ENCODE measurements around the gene TBC1D10A.
A peak's percentile ranks its signal among the peaks of the same experiment; 100 is the strongest.

Gene TBC1D10A

DNA sequence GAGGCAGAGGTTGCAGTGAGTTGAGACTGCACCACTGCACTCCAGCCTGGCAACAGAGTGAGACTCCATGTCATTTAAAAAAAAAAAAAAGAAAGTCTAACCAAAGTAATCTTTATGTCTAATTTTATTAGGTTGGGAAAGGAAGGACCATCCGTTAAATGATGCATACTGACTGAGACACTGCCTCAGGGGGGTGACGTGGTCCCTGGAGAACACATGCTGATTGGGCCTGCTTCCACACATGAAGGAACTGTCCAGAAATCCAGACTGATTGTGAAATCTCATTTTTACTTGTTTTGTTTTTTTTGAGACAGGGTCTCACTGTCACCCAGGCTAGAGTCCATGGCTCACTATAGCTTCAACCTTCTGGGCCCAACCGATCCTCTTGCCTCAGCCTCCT is 24.5 kb upstream of the TBC1D10A start:
- Histone ChIP-seq H3K4me2 (ENCODE audit: low read length) (no peak overlapping the region), H4K20me1 (ENCODE audit: insufficient read depth, low read length) (peaks cover 49% of the 10 kb centered on the region), H3K27me3 (ENCODE audit: low read depth, low read length) (no peaks in the 10 kb centered on the region), H3K36me3 (replicated peaks; ENCODE audit: low read depth, low read length) (peaks cover 63% of the 10 kb centered on the region), H3K27ac (ENCODE audit: low read length) (no peak overlapping the region), H3K9me3 (ENCODE audit: insufficient read depth, low read length) (no peaks in the 10 kb centered on the region), H3K4me1 (ENCODE audit: low read length) (peaks cover 28% of the 10 kb centered on the region), H2AFZ (ENCODE audit: low read depth, low read length) (no peak overlapping the region), H3K4me3 (ENCODE audit: low read length) (no peak overlapping the region), H3K9ac (ENCODE audit: low read length) (no peak overlapping the region), H3K79me2 (ENCODE audit: low read length) (peaks cover 91% of the 10 kb centered on the region)
- TF ChIP-seq EZH2phosphoT487 (IDR thresholded peaks at IDR 0.05; ENCODE audit: low read depth): no peak
- TF ChIP-seq, protein P1, sequence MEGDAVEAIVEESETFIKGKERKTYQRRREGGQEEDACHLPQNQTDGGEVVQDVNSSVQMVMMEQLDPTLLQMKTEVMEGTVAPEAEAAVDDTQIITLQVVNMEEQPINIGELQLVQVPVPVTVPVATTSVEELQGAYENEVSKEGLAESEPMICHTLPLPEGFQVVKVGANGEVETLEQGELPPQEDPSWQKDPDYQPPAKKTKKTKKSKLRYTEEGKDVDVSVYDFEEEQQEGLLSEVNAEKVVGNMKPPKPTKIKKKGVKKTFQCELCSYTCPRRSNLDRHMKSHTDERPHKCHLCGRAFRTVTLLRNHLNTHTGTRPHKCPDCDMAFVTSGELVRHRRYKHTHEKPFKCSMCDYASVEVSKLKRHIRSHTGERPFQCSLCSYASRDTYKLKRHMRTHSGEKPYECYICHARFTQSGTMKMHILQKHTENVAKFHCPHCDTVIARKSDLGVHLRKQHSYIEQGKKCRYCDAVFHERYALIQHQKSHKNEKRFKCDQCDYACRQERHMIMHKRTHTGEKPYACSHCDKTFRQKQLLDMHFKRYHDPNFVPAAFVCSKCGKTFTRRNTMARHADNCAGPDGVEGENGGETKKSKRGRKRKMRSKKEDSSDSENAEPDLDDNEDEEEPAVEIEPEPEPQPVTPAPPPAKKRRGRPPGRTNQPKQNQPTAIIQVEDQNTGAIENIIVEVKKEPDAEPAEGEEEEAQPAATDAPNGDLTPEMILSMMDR (IDR thresholded peaks at IDR 0.05; ENCODE audit: low read depth, low read length): no peak

DNA sequence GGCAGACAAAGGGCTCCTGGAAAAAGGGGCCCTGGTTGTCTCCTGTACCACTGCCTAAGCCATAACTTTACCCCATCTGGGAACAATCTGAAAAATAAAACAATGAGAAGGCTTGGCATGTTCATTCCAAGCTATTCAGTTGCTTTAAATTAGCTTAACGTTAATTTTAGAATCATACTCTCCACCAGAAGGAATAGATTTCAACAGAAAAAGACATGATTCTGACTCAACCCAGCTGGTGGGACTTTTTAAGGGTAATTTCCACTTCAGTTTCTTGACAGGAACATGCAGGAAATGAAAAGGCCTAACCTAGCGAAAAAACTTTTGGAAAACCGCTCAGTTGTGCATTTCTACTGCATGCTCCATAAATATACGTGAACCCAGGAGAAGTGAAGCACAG is 22.1 kb upstream of the TBC1D10A start:
- peak overlapping the region; percentile 17; the same call in 1 of the 2 replicates for H3K4me2 ChIP-seq (ENCODE audit: low read length)
- peaks cover 11% of the 10 kb centered on the region for H3K4me1 ChIP-seq (ENCODE audit: low read length)
- no peak overlapping the region for H3K9ac ChIP-seq (ENCODE audit: low read length)
- H3K27me3 ChIP-seq (ENCODE audit: low read depth, low read length): no peaks in the 10 kb centered on the region
- no peak overlapping the region for H2AFZ ChIP-seq (ENCODE audit: low read depth, low read length)
- H3K36me3 ChIP-seq (replicated peaks; ENCODE audit: low read depth, low read length): peaks cover 81% of the 10 kb centered on the region
- H3K79me2 ChIP-seq (ENCODE audit: low read length): peaks cover 66% of the 10 kb centered on the region
- no peak overlapping the region for H3K4me3 ChIP-seq (ENCODE audit: low read length)
- peaks cover 28% of the 10 kb centered on the region for H4K20me1 ChIP-seq (ENCODE audit: insufficient read depth, low read length)
- TF ChIP-seq EZH2phosphoT487 (IDR thresholded peaks at IDR 0.05; ENCODE audit: low read depth): no peak
- TF ChIP-seq, protein P1 (IDR thresholded peaks at IDR 0.05; ENCODE audit: low read depth, low read length): no peak
- H3K27ac ChIP-seq (ENCODE audit: low read length): peak overlapping the region; percentile 27; the same call in 1 of the 2 replicates
- no peaks in the 10 kb centered on the region for H3K9me3 ChIP-seq (ENCODE audit: insufficient read depth, low read length)

DNA sequence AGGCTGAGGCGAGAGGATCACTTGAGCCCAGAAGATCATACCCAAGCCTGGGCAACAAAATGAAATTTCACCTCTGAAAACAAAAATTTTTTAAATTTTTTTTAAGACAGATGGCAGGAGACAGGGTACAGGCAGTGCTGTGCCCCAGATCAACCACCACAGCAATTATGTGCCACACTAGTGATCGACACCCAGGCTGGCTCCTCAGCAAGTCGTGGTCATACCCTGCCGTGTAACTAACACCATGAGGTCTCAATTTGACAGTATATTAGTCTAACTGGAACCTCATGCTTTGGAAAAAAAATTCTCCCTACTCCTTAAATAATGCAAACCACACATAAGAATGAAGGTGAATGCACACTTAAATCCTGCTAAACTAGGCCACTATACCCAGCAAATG is 21.7 kb upstream of the TBC1D10A start:
- no peak for TF ChIP-seq EZH2phosphoT487 (IDR thresholded peaks at IDR 0.05; ENCODE audit: low read depth)
- TF ChIP-seq, protein P1 (IDR thresholded peaks at IDR 0.05; ENCODE audit: low read depth, low read length): no peak
- no peaks in the 10 kb centered on the region for H3K9me3 ChIP-seq (ENCODE audit: insufficient read depth, low read length)
- peaks cover 63% of the 10 kb centered on the region for H3K79me2 ChIP-seq (ENCODE audit: low read length)
- H2AFZ ChIP-seq (ENCODE audit: low read depth, low read length): no peak overlapping the region
- H3K4me3 ChIP-seq (ENCODE audit: low read length): no peak overlapping the region
- H4K20me1 ChIP-seq (ENCODE audit: insufficient read depth, low read length): peaks cover 27% of the 10 kb centered on the region
- peak overlapping the region; percentile 17; the same call in 1 of the 2 replicates for H3K4me2 ChIP-seq (ENCODE audit: low read length)
- no peaks in the 10 kb centered on the region for H3K27me3 ChIP-seq (ENCODE audit: low read depth, low read length)
- no peak overlapping the region for H3K9ac ChIP-seq (ENCODE audit: low read length)
- peak overlapping the region; percentile 27; the same call in 1 of the 2 replicates for H3K27ac ChIP-seq (ENCODE audit: low read length)
- H3K36me3 ChIP-seq (replicated peaks; ENCODE audit: low read depth, low read length): peaks cover 82% of the 10 kb centered on the region
- peaks cover 11% of the 10 kb centered on the region for H3K4me1 ChIP-seq (ENCODE audit: low read length)

DNA sequence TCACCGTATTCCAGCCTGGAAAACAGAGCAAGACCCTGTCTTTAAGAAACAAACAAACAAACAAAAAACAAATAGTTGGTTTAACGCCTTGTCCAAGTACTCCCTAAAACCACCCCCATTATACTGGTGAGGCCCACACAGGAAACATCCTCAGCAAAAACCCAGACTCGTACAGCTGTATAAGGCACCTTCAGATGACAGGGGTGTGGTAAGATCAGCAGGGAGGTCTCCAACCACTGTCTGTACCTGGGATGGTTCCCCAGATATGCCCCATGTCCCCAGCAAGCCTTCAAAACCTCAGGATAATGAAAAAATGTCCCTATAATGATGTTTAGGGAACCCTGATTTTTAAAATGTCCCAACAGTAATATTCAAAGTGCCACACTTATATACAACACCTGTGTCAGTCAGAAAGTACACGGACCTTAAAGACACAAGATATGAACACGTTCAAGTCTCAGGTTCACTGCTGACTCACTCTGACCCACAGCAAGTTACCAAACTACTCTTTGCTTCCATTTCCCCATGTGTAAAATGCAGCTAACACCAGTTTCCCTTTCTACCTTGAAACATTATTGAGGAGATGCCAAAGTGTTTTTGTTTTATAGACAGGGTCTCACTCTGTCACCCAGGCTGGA is 20.6 kb upstream of the TBC1D10A start:
- Histone ChIP-seq H3K36me3 (replicated peaks; ENCODE audit: low read depth, low read length) (peaks cover 86% of the 10 kb centered on the region), H4K20me1 (ENCODE audit: insufficient read depth, low read length) (peaks cover 20% of the 10 kb centered on the region), H3K4me1 (ENCODE audit: low read length) (peaks cover 11% of the 10 kb centered on the region)

More for the DNA sequence above, 20.6 kb upstream of the TBC1D10A start:
- Histone ChIP-seq H3K27ac (ENCODE audit: low read length) (no peak overlapping the region), H3K9me3 (ENCODE audit: insufficient read depth, low read length) (no peaks in the 10 kb centered on the region), H3K27me3 (ENCODE audit: low read depth, low read length) (no peaks in the 10 kb centered on the region), H3K4me3 (ENCODE audit: low read length) (no peak overlapping the region), H3K9ac (ENCODE audit: low read length) (no peak overlapping the region), H3K79me2 (ENCODE audit: low read length) (peaks cover 55% of the 10 kb centered on the region), H3K4me2 (ENCODE audit: low read length) (no peak overlapping the region), H2AFZ (ENCODE audit: low read depth, low read length) (no peak overlapping the region)
- no peak for TF ChIP-seq EZH2phosphoT487 (IDR thresholded peaks at IDR 0.05; ENCODE audit: low read depth)
- TF ChIP-seq, protein P1 (IDR thresholded peaks at IDR 0.05; ENCODE audit: low read depth, low read length): no peak
